AG10803 (cell line): ENCODE results near the gene TMC2.
A peak's percentile ranks its signal among the peaks of the same experiment; 100 is the strongest.

Source experiments
- DNase-seq: peaks from one replicate; pipeline ENCODE4 v3.0.0; 2010; ENCODE audit warnings: low read depth
- H3K4me3 ChIP-seq: 2 replicates; pipeline ENCODE4 v1.5.1; 2011; ENCODE audit warnings: mild to moderate bottlenecking, low read length, control low read depth
- CTCF ChIP-seq: conservative IDR thresholded peaks from 2 replicates; pipeline ENCODE4 v1.5.1; 2011; ENCODE audit warnings: mild to moderate bottlenecking, low read length, control low read depth, inconsistent platforms

TMC2 gene

GRCh38 chr20:2509794-2510193 lies 26.6 kb upstream of the TMC2 start:
- H3K4me3 ChIP-seq = peak overlapping the region; percentile 89; the same call in 1 of the 2 replicates
- TF ChIP-seq CTCF = no peak
- DNase-seq = no peak

GRCh38 chr20:2515203-2515602 lies 21.2 kb upstream of the TMC2 start:
- DNase-seq = peak; percentile 36
- no peak for TF ChIP-seq CTCF
- no peak overlapping the region for H3K4me3 ChIP-seq

GRCh38 chr20:2516399-2516798 lies 20.0 kb upstream of the TMC2 start:
- DNase-seq = no peak
- no peak overlapping the region for H3K4me3 ChIP-seq
- no peak for TF ChIP-seq CTCF

GRCh38 chr20:2518096-2518495 lies 18.3 kb upstream of the TMC2 start:
- DNase-seq = no peak
- no peak overlapping the region for H3K4me3 ChIP-seq
- no peak for TF ChIP-seq CTCF

GRCh38 chr20:2518558-2518957 lies 17.8 kb upstream of the TMC2 start:
- TF ChIP-seq CTCF = no peak
- no peak for DNase-seq
- no peak overlapping the region for H3K4me3 ChIP-seq

GRCh38 chr20:2519115-2519809 lies 17.1 kb upstream of the TMC2 start:
- peak; percentile 27 for DNase-seq
- H3K4me3 ChIP-seq = no peak overlapping the region
- no peak for TF ChIP-seq CTCF

GRCh38 chr20:2520617-2521016 lies 15.8 kb upstream of the TMC2 start:
- DNase-seq = no peak
- no peak for TF ChIP-seq CTCF
- H3K4me3 ChIP-seq = no peak overlapping the region
